Endodermal cell (in vitro differentiated cells): ENCODE data around the gene IL36A. TPM values are rescaled to one million over a fixed set of nuclear protein-coding genes. Genes with fewer than 3 reads are reported as not detected.

Source experiments
- DNase-seq: peaks from one replicate; pipeline ENCODE4 v3.0.0-alpha.2; 2017
- H3K27ac ChIP-seq: 2 replicates; pipeline ENCODE4 v1.5.1; 2013; ENCODE audit warnings: mild to moderate bottlenecking, low read depth, low read length, moderate library complexity
- H3K27me3 ChIP-seq: 2 replicates; pipeline ENCODE4 v1.6.1; 2013; ENCODE audit warnings: mild to moderate bottlenecking, low read length, moderate library complexity; ENCODE audit not compliant: insufficient read depth, control insufficient read depth, poor library complexity, severe bottlenecking
- H3K36me3 ChIP-seq: 2 replicates; pipeline ENCODE4 v1.7.0; 2013; ENCODE audit warnings: mild to moderate bottlenecking, low read length, moderate library complexity; ENCODE audit not compliant: control insufficient read depth, insufficient read depth
- H3K4me1 ChIP-seq: one replicate; pipeline ENCODE4 v1.7.0; 2013; ENCODE audit warnings: low read length; ENCODE audit not compliant: control insufficient read depth, insufficient read depth
- H3K4me3 ChIP-seq: 2 replicates; pipeline ENCODE4 v1.5.1; 2013; ENCODE audit warnings: mild to moderate bottlenecking, low read length, moderate library complexity
- H3K9ac ChIP-seq: 2 replicates; pipeline ENCODE4 v1.6.1; 2013; ENCODE audit warnings: mild to moderate bottlenecking, low read length, moderate library complexity; ENCODE audit not compliant: poor library complexity, severe bottlenecking; ENCODE audit errors: extremely low read depth
- H3K9me3 ChIP-seq: 2 replicates; pipeline ENCODE4 v1.6.1; 2013; ENCODE audit warnings: mild to moderate bottlenecking, low read length, moderate library complexity; ENCODE audit not compliant: control insufficient read depth
- H3K27ac Mint-ChIP-seq: 2 replicates; pipeline ENCODE4 v1.8.0; 2020; ENCODE audit warnings: mixed read lengths
- H3K27me3 Mint-ChIP-seq: 2 replicates; pipeline ENCODE4 v1.8.0; 2021; ENCODE audit warnings: mild to moderate bottlenecking, mixed read lengths; ENCODE audit not compliant: insufficient read depth
- H3K36me3 Mint-ChIP-seq: 2 replicates; pipeline ENCODE4 v1.8.0; 2020; ENCODE audit warnings: low read depth, mixed read lengths
- H3K4me1 Mint-ChIP-seq: 2 replicates; pipeline ENCODE4 v1.8.0; 2020; ENCODE audit warnings: mixed read lengths
- H3K4me3 Mint-ChIP-seq: 2 replicates; pipeline ENCODE4 v1.8.0; 2020; ENCODE audit warnings: mild to moderate bottlenecking, moderate library complexity, mixed read lengths
- H3K9me3 Mint-ChIP-seq: 2 replicates; pipeline ENCODE4 v1.8.0; 2020; ENCODE audit warnings: mild to moderate bottlenecking, mixed read lengths
- WGBS, 2 experiments: methylation state at CpG; one replicate each; pipeline versions ENCODE4 v1.1.5 to v1.1.7; 2013; ENCODE audit warnings: missing lambda C conversion rate in 2 of 2, mixed read lengths in 1 of 2; ENCODE audit not compliant: insufficient coverage in 1 of 2, insufficient read length in 1 of 2; 5-methylcytosine and 5-hydroxymethylcytosine counted together
- total RNA-seq, 2 donors: library from RNA; stranded (reverse); fragmentation: NEBNext Ultra II Directional in 1 of 2; extraction: Animal tissue kit (Norgen Biotek cat#: 25700) in 1 of 2; gene quantifications; 2 replicates in 1 of 2; 3 replicates in 1 of 2; pipeline ENCODE4 v1.2.1, GENCODE V29; 2021
- TF ChIP-seq, protein P1 (sequence below): fragments of 200-600 bp; sonication (generic); conservative IDR thresholded peaks from 2 replicates; pipeline ENCODE4 v1.5.0; 2021; ENCODE audit warnings: antibody characterized with exemption, mild to moderate bottlenecking

Gene IL36A
- total RNA-seq, 2 donors from 2014 or later = not detected

DNA sequence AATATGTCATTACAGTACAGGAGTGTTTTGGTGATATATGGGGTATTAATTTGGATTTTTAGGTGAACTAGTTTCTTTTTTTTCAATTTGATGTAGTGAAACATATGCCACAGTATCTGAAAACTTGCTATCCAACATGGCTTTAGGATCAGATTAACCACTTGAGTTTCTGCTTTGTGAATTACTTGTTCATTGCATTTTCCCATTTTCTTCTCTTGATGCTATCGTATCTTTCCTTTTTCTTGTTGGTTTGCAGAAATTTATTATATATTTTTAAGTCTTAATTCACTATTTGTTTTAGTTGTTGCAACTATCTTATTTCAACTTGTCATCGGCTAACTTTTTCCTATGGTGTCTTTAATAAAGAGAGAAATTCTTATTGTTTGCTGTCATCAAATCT lies 8.8 kb downstream of the IL36A start:
- no peaks in the 10 kb centered on the region for H3K4me1 ChIP-seq
- no peaks in the 10 kb centered on the region for H3K36me3 Mint-ChIP-seq
- TF ChIP-seq, protein P1, sequence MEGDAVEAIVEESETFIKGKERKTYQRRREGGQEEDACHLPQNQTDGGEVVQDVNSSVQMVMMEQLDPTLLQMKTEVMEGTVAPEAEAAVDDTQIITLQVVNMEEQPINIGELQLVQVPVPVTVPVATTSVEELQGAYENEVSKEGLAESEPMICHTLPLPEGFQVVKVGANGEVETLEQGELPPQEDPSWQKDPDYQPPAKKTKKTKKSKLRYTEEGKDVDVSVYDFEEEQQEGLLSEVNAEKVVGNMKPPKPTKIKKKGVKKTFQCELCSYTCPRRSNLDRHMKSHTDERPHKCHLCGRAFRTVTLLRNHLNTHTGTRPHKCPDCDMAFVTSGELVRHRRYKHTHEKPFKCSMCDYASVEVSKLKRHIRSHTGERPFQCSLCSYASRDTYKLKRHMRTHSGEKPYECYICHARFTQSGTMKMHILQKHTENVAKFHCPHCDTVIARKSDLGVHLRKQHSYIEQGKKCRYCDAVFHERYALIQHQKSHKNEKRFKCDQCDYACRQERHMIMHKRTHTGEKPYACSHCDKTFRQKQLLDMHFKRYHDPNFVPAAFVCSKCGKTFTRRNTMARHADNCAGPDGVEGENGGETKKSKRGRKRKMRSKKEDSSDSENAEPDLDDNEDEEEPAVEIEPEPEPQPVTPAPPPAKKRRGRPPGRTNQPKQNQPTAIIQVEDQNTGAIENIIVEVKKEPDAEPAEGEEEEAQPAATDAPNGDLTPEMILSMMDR = no peak
- H3K4me3 ChIP-seq = no peak overlapping the region
- H3K9me3 Mint-ChIP-seq = peaks cover 6% of the 10 kb centered on the region
- H3K4me1 Mint-ChIP-seq = no peaks in the 10 kb centered on the region
- H3K27ac Mint-ChIP-seq = no peak overlapping the region
- WGBS, 2 experiments = no CpG with 5 or more reads among the region's 2 CpGs
- DNase-seq = no peak
- H3K36me3 ChIP-seq = no peaks in the 10 kb centered on the region
- H3K9me3 ChIP-seq = no peaks in the 10 kb centered on the region
- H3K27me3 ChIP-seq = peaks cover 68% of the 10 kb centered on the region
- H3K27ac ChIP-seq = no peak overlapping the region
- no peak overlapping the region for H3K9ac ChIP-seq
- H3K4me3 Mint-ChIP-seq = no peak overlapping the region
- H3K27me3 Mint-ChIP-seq = peaks cover 39% of the 10 kb centered on the region

DNA sequence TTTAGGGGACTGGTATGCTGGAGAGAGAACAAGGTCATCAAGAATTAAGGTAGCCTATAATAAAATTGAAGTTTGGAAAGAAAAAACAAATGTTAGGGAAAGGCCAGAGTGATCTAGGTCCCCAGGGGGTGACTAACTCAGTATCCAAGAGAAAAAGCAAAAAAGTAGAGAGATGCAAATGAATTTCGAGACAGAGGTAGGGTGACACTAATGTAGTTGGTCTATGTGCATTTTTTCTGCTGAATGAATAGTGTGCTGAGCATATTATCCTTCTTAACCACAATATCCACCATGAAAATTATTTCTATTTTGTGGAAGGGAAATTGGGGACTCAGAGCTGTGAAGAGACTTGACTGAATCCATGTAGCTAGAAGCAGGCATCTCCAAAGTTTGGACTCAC lies 9.8 kb downstream of the IL36A start:
- Mint-ChIP-seq H3K27me3 (peaks cover 37% of the 10 kb centered on the region), H3K9me3 (peaks cover 7% of the 10 kb centered on the region)

DNA sequence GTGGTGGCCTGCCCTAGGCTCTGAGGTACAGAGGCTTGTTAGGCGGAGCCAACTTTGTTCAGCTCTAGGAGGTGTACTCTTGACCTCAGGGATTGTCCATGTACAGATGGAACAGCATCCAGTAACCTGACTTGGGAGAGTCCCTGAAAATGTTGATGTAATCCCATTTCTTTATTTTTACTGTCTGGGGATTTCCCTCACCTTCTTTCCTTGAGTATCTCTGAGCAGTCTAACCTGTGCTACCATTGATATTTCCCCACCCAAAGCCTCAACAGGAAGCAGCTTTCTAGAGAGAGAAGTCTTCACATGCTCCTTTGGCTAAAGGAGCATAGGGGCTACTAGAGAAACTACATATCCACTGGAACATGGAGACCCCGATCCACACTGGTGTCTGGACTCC lies 10.4 kb downstream of the IL36A start:
- H3K27me3 ChIP-seq = peaks cover 57% of the 10 kb centered on the region
- no peak overlapping the region for H3K4me3 Mint-ChIP-seq
- H3K36me3 Mint-ChIP-seq = no peaks in the 10 kb centered on the region
- no peaks in the 10 kb centered on the region for H3K36me3 ChIP-seq
- peaks cover 7% of the 10 kb centered on the region for H3K9me3 Mint-ChIP-seq
- TF ChIP-seq, protein P1 = no peak
- H3K4me1 Mint-ChIP-seq = no peaks in the 10 kb centered on the region
- no peak overlapping the region for H3K27ac Mint-ChIP-seq
- H3K4me3 ChIP-seq = no peak overlapping the region
- H3K27me3 Mint-ChIP-seq = peaks cover 35% of the 10 kb centered on the region
- DNase-seq = no peak
- H3K9ac ChIP-seq = no peak overlapping the region
- H3K4me1 ChIP-seq = no peaks in the 10 kb centered on the region
- no peaks in the 10 kb centered on the region for H3K9me3 ChIP-seq
- H3K27ac ChIP-seq = no peak overlapping the region
- WGBS, 2 experiments = 85 to 93% methylated on average over 2 of the region's 2 CpGs

More for the DNA sequence above, 9.8 kb downstream of the IL36A start:
- H3K4me3 ChIP-seq = no peak overlapping the region
- WGBS, 2 experiments = 75% methylated on average over 1 of the region's 1 CpG; no CpG with 5 or more reads in 1 of the 2 experiments
- H3K36me3 ChIP-seq = no peaks in the 10 kb centered on the region
- TF ChIP-seq, protein P1 = no peak
- H3K27ac ChIP-seq = no peak overlapping the region
- peaks cover 63% of the 10 kb centered on the region for H3K27me3 ChIP-seq
- no peak overlapping the region for H3K9ac ChIP-seq
- no peak for DNase-seq
- Mint-ChIP-seq H3K4me1 (no peaks in the 10 kb centered on the region), H3K4me3 (no peak overlapping the region), H3K36me3 (no peaks in the 10 kb centered on the region), H3K27ac (no peak overlapping the region)
- H3K4me1 ChIP-seq = no peaks in the 10 kb centered on the region
- H3K9me3 ChIP-seq = no peaks in the 10 kb centered on the region
